Measurements from ENCODE around the gene GPX4.

DNA sequence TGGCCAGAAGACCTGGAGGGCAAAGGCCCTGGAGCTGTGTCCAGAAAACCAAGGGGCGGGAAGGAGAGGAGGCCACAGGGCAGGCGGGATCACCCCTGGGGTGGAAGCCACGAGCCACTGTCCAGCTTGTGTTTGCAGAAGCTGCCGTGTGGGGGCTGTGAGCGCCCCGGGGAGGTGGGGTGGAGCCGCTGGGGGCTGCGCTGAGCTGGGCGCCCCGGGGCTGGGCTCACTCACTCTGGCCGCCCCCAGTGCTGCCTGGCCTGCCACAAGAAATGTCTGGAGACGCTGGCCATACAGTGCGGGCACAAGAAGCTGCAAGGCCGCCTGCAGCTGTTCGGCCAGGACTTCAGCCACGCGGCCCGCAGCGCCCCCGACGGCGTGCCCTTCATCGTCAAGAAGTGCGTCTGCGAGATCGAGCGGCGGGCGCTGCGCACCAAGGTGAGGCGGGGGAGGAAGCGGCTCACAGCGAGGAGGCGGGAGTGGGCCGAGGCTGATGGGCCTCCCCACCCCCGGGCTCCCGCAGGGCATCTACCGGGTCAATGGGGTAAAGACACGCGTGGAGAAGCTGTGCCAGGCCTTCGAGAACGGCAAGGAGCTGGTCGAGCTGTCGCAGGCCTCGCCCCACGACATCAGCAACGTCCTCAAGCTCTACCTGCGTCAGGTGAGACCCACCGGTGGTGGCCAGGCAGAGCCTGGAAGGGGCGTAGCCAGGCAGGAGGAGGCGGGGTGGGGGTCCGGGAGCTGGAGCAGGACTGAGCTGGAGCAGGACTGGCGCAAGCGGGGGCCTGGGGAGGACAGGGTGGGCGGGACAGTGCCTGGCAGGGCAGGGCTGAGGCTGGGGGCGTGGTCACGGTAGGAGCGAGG is 22.3 kb upstream of the GPX4 start:
- TF ChIP-seq, protein P1, sequence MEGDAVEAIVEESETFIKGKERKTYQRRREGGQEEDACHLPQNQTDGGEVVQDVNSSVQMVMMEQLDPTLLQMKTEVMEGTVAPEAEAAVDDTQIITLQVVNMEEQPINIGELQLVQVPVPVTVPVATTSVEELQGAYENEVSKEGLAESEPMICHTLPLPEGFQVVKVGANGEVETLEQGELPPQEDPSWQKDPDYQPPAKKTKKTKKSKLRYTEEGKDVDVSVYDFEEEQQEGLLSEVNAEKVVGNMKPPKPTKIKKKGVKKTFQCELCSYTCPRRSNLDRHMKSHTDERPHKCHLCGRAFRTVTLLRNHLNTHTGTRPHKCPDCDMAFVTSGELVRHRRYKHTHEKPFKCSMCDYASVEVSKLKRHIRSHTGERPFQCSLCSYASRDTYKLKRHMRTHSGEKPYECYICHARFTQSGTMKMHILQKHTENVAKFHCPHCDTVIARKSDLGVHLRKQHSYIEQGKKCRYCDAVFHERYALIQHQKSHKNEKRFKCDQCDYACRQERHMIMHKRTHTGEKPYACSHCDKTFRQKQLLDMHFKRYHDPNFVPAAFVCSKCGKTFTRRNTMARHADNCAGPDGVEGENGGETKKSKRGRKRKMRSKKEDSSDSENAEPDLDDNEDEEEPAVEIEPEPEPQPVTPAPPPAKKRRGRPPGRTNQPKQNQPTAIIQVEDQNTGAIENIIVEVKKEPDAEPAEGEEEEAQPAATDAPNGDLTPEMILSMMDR (IDR thresholded peaks at IDR 0.05 in 4 of 5, conservative IDR thresholded peaks at IDR 0.05 in 1 of 5): no peak
- no peak for TF ChIP-seq POLR2A (IDR thresholded peaks at IDR 0.05)
